ENCODE data around the gene GRM1.
"Not testable (repeated sequence)": the region's sequence is repeated elsewhere in the genome, so short reads cannot be mapped to it uniquely, and the experiment has no call there.

The GRM1 gene

GRCh38 chr6:146191166-146191565 lies 162.3 kb downstream of the GRM1 start:
- no peak for DNase-seq (ENCODE audit: low read depth)

GRCh38 chr6:146191612-146192011 lies 162.8 kb downstream of the GRM1 start:
- DNase-seq (ENCODE audit: low read depth), result no peak

- DNase-seq (ENCODE audit: low read depth), result no peak
Observed at GRCh38 chr6:146194434-146194833, 165.6 kb downstream of the GRM1 start.

GRCh38 chr6:146200176-146200575 lies 171.3 kb downstream of the GRM1 start:
- DNase-seq (ENCODE audit: low read depth), result no peak

GRCh38 chr6:146202570-146202969 lies 173.7 kb downstream of the GRM1 start:
- DNase-seq (ENCODE audit: low read depth), result no peak

- DNase-seq (ENCODE audit: low read depth), result no peak
Observed at GRCh38 chr6:146209942-146210341, 181.1 kb downstream of the GRM1 start.

GRCh38 chr6:146210406-146211083 lies 181.7 kb downstream of the GRM1 start:
- no peak for DNase-seq (ENCODE audit: low read depth)

GRCh38 chr6:146211646-146212045 lies 182.8 kb downstream of the GRM1 start:
- DNase-seq (ENCODE audit: low read depth), result no peak

- DNase-seq (ENCODE audit: low read depth), result no peak
Observed at GRCh38 chr6:146212781-146213180, 183.9 kb downstream of the GRM1 start.

GRCh38 chr6:146219101-146219500 lies 190.2 kb downstream of the GRM1 start:
- DNase-seq (ENCODE audit: low read depth), result no peak

GRCh38 chr6:146224449-146224848 lies 195.6 kb downstream of the GRM1 start:
- DNase-seq (ENCODE audit: low read depth), result no peak

- no peak for DNase-seq (ENCODE audit: low read depth)
Observed at GRCh38 chr6:146224988-146225387, 196.1 kb downstream of the GRM1 start.

GRCh38 chr6:146240322-146240721 lies 211.5 kb downstream of the GRM1 start:
- no peak for DNase-seq (ENCODE audit: low read depth)

- no peak for DNase-seq (ENCODE audit: low read depth)
Observed at GRCh38 chr6:146240807-146241206, 211.9 kb downstream of the GRM1 start.

GRCh38 chr6:146243646-146244045 lies 214.8 kb downstream of the GRM1 start:
- DNase-seq (ENCODE audit: low read depth), result not testable (repeated sequence)

- no peak for DNase-seq (ENCODE audit: low read depth)
Observed at GRCh38 chr6:146244630-146245143, 215.8 kb downstream of the GRM1 start.

GRCh38 chr6:146246028-146246427 lies 217.2 kb downstream of the GRM1 start:
- DNase-seq (ENCODE audit: low read depth), result no peak

GRCh38 chr6:146253691-146254090 lies 224.8 kb downstream of the GRM1 start:
- no peak for DNase-seq (ENCODE audit: low read depth)

- no peak for DNase-seq (ENCODE audit: low read depth)
Observed at GRCh38 chr6:146258206-146258605, 229.3 kb downstream of the GRM1 start.

GRCh38 chr6:146260886-146261285 lies 232.0 kb downstream of the GRM1 start:
- DNase-seq (ENCODE audit: low read depth), result no peak

GRCh38 chr6:146265056-146265455 lies 236.2 kb downstream of the GRM1 start:
- no peak for DNase-seq (ENCODE audit: low read depth)

GRCh38 chr6:146267447-146267846 lies 238.6 kb downstream of the GRM1 start:
- DNase-seq (ENCODE audit: low read depth), result no peak

- no peak for DNase-seq (ENCODE audit: low read depth)
Observed at GRCh38 chr6:146267946-146268345, 239.1 kb downstream of the GRM1 start.

- DNase-seq (ENCODE audit: low read depth), result no peak
Observed at GRCh38 chr6:146269482-146269881, 240.6 kb downstream of the GRM1 start.

Measured in activated T-helper 1 cell treated with Interleukin-2 at 50 U/mL for 16 hours (primary cell).